Measurements from ENCODE around the gene KLHL15. TPM values are rescaled to one million over a fixed set of nuclear protein-coding genes. Genes with fewer than 3 reads are reported as not detected.

KLHL15 gene
- total and polyA plus RNA-seq, 2 of the 4 experiments (the other 2 are of a cell fraction): 2.4 to 7.5 TPM

DNA sequence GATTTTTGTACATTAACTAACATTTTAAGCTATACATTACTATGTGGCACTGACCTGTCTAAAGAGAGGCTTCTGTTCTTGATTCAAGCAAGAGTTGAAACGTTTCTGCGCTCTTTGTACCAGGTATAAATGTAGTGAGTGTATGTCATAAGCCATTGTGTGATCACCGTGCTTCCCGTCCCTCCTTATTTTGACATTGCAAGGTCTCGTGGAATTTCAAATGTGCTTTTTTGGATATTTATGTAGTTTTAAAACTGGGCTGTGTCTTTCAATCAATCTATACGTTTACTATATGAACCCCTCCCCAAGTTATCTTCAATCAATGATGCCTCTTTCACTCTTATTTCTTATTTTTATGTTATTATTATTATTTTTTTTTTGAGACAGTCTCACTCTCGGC is at the start of gene KLHL15 (continued):
- TF ChIP-seq MAFK (IDR thresholded peaks at IDR 0.05; ENCODE audit: low read depth, low read length) (no peak), RCOR1 (IDR thresholded peaks at IDR 0.05; ENCODE audit: insufficient replicate concordance, low read length) (no peak), CHD1 (IDR thresholded peaks at IDR 0.05; ENCODE audit: low read depth, low read length) (no peak), SMC3 (IDR thresholded peaks at IDR 0.05; ENCODE audit: low read depth, low read length) (no peak), RFX5 (IDR thresholded peaks at IDR 0.05; ENCODE audit: low read depth, low read length) (no peak)

DNA sequence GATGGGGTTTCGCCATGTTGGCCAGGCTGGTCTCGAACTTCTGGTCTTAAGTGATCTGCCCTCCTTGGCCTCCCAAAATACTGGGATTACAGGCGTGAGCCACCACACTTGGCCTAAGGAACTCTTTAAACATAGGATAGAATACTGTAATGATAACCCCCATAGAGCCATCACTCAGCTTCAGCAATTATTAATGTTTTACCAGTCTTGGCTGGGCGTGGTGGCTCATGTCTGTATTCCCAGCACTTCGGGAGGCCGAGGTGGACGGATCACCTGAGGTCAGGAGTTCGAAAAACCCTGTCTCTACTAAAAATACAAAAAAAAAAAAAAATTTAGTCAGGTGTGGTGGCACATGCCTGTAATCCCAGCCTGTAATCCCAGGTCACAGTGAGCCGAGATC is 42.9 kb upstream of the KLHL15 start:
- Histone ChIP-seq H3K79me1 (ENCODE audit: low read depth in 1 of 2, low read length in 2 of 2) (peaks cover 0 to 3% of the 10 kb centered on the region in 2 experiments; a peak in 2 of 4 replicates), H3K4ac (ENCODE audit: low read depth, low read length) (no peak overlapping the region), H3K9ac (ENCODE audit: low read depth, low read length) (no peak overlapping the region), H3K23ac (ENCODE audit: low read depth, low read length) (no peak overlapping the region), H2AFZ (replicated peaks; ENCODE audit: low read length, poor library complexity) (no peak overlapping the region), H3K36me3 (ENCODE audit: control insufficient read depth, insufficient read depth, low read length) (peaks cover 47% of the 10 kb centered on the region), H3K9me3 (ENCODE audit: control insufficient read depth, insufficient read depth, low read length) (no peaks in the 10 kb centered on the region), H3K18ac (ENCODE audit: low read depth, low read length) (no peak overlapping the region), H2BK15ac (ENCODE audit: low read depth, low read length) (no peak overlapping the region), H2BK120ac (ENCODE audit: low read depth, low read length) (no peak overlapping the region), H3K27me3 (ENCODE audit: control insufficient read depth, insufficient read depth, low read length) (no peaks in the 10 kb centered on the region), H3K4me3 (ENCODE audit: insufficient read depth, low read depth, low read length) (no peak overlapping the region), H3K9me1 (ENCODE audit: insufficient read depth, low read length) (no peaks in the 10 kb centered on the region), H4K20me1 (ENCODE audit: insufficient read depth, low read length) (peaks cover 8% of the 10 kb centered on the region; the same call in 1 of the 2 replicates), H4K5ac (ENCODE audit: low read depth, low read length) (no peak overlapping the region), H3K4me2 (ENCODE audit: low read depth, low read length) (no peak overlapping the region), H3K27ac (ENCODE audit: insufficient read depth, low read length) (no peak overlapping the region), H2AK9ac (replicated peaks; ENCODE audit: low read depth, low read length, poor library complexity) (no peak overlapping the region), H2AK5ac (ENCODE audit: low read depth, low read length) (no peak overlapping the region), H3K14ac (replicated peaks; ENCODE audit: low read depth, low read length) (no peak overlapping the region), H3K56ac (ENCODE audit: extremely low read depth, insufficient read depth, low read length) (no peak overlapping the region), H2BK5ac (ENCODE audit: low read depth, low read length, poor library complexity, severe bottlenecking) (no peak overlapping the region), H4K8ac (ENCODE audit: low read depth in 2 of 2, low read length in 2 of 2) (no peak overlapping the region), H4K91ac (ENCODE audit: insufficient read depth, low read depth, low read length) (no peak overlapping the region), H2BK20ac (ENCODE audit: low read depth, low read length) (no peak overlapping the region), H3K4me1 (ENCODE audit: control insufficient read depth, insufficient read depth, low read length) (no peaks in the 10 kb centered on the region)
- BruUV-seq (replicated peaks): no TSS peak
- ChIA-PET CTCF (no interaction called here), POLR2A (ENCODE audit: unreplicated experiment) (no interaction called here)
- ATAC-seq (ENCODE audit: low read depth) (no peak), DNase-seq (no peak)
- in situ Hi-C loops (cut with MboI; ENCODE audit: low sequenced_read_pairs): loop anchor here (10.0 to 25.0 kb wide), 2 partner anchors 165 to 358 kb away; no protein-coding TSS in a partner anchor
- no CpG with 5 or more reads among the region's 9 CpGs for WGBS, 2 experiments (ENCODE audit: extremely low coverage in 2 of 2, insufficient read length in 1 of 2)
- dilution Hi-C loops (cut with HindIII; ENCODE audit: low sequenced_read_pairs, unreplicated experiment): no loop called here
- intact Hi-C loops (cut with micrococcal nuclease): no loop called here
- no peak for TF ChIP-seq RCOR1 (IDR thresholded peaks at IDR 0.05; ENCODE audit: insufficient replicate concordance, low read length)
- TF ChIP-seq, protein P1, sequence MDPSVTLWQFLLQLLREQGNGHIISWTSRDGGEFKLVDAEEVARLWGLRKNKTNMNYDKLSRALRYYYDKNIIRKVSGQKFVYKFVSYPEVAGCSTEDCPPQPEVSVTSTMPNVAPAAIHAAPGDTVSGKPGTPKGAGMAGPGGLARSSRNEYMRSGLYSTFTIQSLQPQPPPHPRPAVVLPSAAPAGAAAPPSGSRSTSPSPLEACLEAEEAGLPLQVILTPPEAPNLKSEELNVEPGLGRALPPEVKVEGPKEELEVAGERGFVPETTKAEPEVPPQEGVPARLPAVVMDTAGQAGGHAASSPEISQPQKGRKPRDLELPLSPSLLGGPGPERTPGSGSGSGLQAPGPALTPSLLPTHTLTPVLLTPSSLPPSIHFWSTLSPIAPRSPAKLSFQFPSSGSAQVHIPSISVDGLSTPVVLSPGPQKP (IDR thresholded peaks at IDR 0.05; ENCODE audit: borderline replicate concordance, low read depth, low read length): no peak
- TF ChIP-seq BHLHE40 (IDR thresholded peaks at IDR 0.05; ENCODE audit: low read depth, low read length): no peak
- no peak for TF ChIP-seq NFE2L2 (IDR thresholded peaks at IDR 0.05; ENCODE audit: low read depth, low read length)
- TF ChIP-seq, protein P2, sequence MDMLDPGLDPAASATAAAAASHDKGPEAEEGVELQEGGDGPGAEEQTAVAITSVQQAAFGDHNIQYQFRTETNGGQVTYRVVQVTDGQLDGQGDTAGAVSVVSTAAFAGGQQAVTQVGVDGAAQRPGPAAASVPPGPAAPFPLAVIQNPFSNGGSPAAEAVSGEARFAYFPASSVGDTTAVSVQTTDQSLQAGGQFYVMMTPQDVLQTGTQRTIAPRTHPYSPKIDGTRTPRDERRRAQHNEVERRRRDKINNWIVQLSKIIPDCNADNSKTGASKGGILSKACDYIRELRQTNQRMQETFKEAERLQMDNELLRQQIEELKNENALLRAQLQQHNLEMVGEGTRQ (IDR thresholded peaks at IDR 0.05; ENCODE audit: low read depth, low read length): no peak
- TF ChIP-seq CEBPB (IDR thresholded peaks at IDR 0.05; ENCODE audit: low read depth, low read length): no peak
- no peak for TF ChIP-seq RFX5 (IDR thresholded peaks at IDR 0.05; ENCODE audit: low read depth, low read length)
- no peak for TF ChIP-seq RAD21 (IDR thresholded peaks at IDR 0.05; ENCODE audit: low read length)
- no peak for TF ChIP-seq MAFK (IDR thresholded peaks at IDR 0.05; ENCODE audit: low read depth, low read length)
- no peak for TF ChIP-seq CHD1 (IDR thresholded peaks at IDR 0.05; ENCODE audit: low read depth, low read length)
- TF ChIP-seq SMC3 (IDR thresholded peaks at IDR 0.05; ENCODE audit: low read depth, low read length): no peak
- no peak for TF ChIP-seq MXI1 (IDR thresholded peaks at IDR 0.05; ENCODE audit: borderline replicate concordance, low read depth, low read length)
- no peak for TF ChIP-seq FOS (IDR thresholded peaks at IDR 0.05; ENCODE audit: low read depth, low read length)
